Glutamatergic neuron (in vitro differentiated cells): ENCODE data around the gene ZFP1. TPM values are rescaled to one million over a fixed set of nuclear protein-coding genes. Genes with fewer than 3 reads are reported as not detected.

ENCODE experiments used
- DNase-seq: peaks from one replicate; pipeline ENCODE4 v3.0.0; 2022
- H3K27ac Mint-ChIP-seq: one replicate; pipeline ENCODE4 v1.8.0; 2020; ENCODE audit warnings: mild to moderate bottlenecking, mixed read lengths, inconsistent platforms; ENCODE audit not compliant: unreplicated experiment
- H3K27me3 Mint-ChIP-seq: one replicate; pipeline ENCODE4 v1.8.0; 2020; ENCODE audit warnings: mild to moderate bottlenecking, moderate library complexity, mixed read lengths, inconsistent platforms; ENCODE audit not compliant: unreplicated experiment
- H3K36me3 Mint-ChIP-seq: one replicate; pipeline ENCODE4 v1.8.0; 2020; ENCODE audit warnings: mild to moderate bottlenecking, mixed read lengths, inconsistent platforms; ENCODE audit not compliant: unreplicated experiment
- H3K4me1 Mint-ChIP-seq: one replicate; pipeline ENCODE4 v1.8.0; 2020; ENCODE audit warnings: mild to moderate bottlenecking, low read depth, mixed read lengths, inconsistent platforms; ENCODE audit not compliant: unreplicated experiment
- H3K4me3 Mint-ChIP-seq: one replicate; pipeline ENCODE4 v1.8.0; 2020; ENCODE audit warnings: mild to moderate bottlenecking, mixed read lengths, inconsistent platforms; ENCODE audit not compliant: unreplicated experiment
- H3K9me3 Mint-ChIP-seq: one replicate; pipeline ENCODE4 v1.8.0; 2020; ENCODE audit warnings: mild to moderate bottlenecking, moderate library complexity, mixed read lengths, inconsistent platforms; ENCODE audit not compliant: unreplicated experiment
- total RNA-seq: library from RNA; stranded (reverse); fragmentation: NEBNext Ultra II Directional; extraction: Animal tissue kit (Norgen Biotek cat#: 25700); gene quantifications from one replicate; pipeline ENCODE4 v1.2.1, GENCODE V29; 2021; ENCODE audit not compliant: unreplicated experiment
- TF ChIP-seq, protein P1 (sequence below): fragments of 200-600 bp; sonication (generic); IDR thresholded peaks from one replicate; pipeline ENCODE4 v1.5.0; 2021; ENCODE audit not compliant: partially characterized antibody, unreplicated experiment

ZFP1 gene
- total RNA-seq, 1 donor from 2014 or later = 16.1 TPM

GRCh38 chr16:75219838-75220237 is 71.5 kb downstream of the ZFP1 start:
- H3K4me1 Mint-ChIP-seq = no peaks in the 10 kb centered on the region
- H3K27me3 Mint-ChIP-seq = peaks cover 12% of the 10 kb centered on the region
- H3K36me3 Mint-ChIP-seq = no peaks in the 10 kb centered on the region
- TF ChIP-seq, protein P1, sequence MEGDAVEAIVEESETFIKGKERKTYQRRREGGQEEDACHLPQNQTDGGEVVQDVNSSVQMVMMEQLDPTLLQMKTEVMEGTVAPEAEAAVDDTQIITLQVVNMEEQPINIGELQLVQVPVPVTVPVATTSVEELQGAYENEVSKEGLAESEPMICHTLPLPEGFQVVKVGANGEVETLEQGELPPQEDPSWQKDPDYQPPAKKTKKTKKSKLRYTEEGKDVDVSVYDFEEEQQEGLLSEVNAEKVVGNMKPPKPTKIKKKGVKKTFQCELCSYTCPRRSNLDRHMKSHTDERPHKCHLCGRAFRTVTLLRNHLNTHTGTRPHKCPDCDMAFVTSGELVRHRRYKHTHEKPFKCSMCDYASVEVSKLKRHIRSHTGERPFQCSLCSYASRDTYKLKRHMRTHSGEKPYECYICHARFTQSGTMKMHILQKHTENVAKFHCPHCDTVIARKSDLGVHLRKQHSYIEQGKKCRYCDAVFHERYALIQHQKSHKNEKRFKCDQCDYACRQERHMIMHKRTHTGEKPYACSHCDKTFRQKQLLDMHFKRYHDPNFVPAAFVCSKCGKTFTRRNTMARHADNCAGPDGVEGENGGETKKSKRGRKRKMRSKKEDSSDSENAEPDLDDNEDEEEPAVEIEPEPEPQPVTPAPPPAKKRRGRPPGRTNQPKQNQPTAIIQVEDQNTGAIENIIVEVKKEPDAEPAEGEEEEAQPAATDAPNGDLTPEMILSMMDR = no peak
- no peak overlapping the region for H3K4me3 Mint-ChIP-seq
- H3K9me3 Mint-ChIP-seq = peaks cover 14% of the 10 kb centered on the region
- no peak overlapping the region for H3K27ac Mint-ChIP-seq
- DNase-seq = no peak

Other genes starting within 250 kb of the ZFP1 start
- gene WDR59, start 163.4 kb upstream of the ZFP1 start, total RNA-seq = 65.9 TPM
- 55.3 TPM for gene ZNRF1, start 149.5 kb upstream of the ZFP1 start, total RNA-seq
- not detected for gene LDHD, start 31.7 kb upstream of the ZFP1 start, total RNA-seq
- not detected for gene CTRB2, start 58.6 kb downstream of the ZFP1 start, total RNA-seq
- gene CTRB1, start 70.5 kb downstream of the ZFP1 start, total RNA-seq = not detected
- gene BCAR1, start 103.1 kb downstream of the ZFP1 start, total RNA-seq = 212 TPM